Measurements from ENCODE around the gene UBL4A.
A peak's percentile ranks its signal among the peaks of the same experiment; 100 is the strongest.

Gene UBL4A

DNA sequence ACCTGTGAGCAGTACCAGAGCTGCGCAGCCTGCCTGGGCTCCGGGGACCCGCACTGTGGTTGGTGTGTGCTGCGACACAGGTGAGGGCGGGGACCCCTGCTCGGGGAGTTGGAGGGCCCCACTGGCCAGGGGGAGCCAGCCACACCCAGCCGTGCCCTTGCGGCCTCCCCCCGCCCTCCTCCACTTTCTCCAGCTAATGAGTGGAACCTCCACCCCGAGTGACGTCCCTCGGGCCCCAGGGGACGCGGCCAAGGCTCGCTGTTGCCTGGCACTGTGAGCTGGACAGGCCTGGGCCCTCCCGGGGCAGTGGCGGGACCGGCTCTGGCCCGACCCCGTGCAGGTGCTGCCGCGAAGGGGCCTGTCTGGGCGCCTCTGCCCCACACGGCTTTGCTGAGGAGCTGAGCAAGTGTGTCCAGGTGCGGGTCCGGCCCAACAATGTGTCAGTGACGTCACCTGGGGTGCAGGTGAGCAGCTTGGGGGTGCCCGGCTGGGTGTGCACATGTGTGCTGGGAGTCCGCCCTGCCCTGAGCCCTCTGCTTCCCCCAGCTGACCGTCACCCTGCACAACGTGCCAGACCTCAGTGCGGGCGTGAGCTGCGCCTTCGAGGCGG, 22.7 kb downstream of the UBL4A start:
- no peak for DNase-seq (ENCODE audit: low read depth in 2 of 2)

DNA sequence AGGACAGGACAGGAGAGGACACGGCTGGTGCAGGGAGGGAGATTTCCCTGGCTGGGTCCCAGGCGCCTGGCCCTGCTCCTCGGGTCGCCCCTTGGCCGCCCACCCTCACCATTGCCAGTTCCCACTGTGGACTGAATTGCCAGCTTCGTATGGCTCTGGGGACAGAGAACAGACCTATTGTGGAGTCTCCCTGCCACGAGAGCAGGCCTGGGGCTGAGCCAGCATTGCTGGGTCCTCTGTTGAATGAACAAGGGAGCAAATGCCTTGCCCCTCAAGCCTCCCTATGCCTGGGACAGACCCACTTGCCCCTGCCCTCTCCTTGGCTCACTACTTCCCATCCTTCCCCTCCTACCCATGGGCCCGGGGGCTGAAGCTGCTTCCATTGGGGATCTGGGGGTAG, 24.0 kb downstream of the UBL4A start:
- no peak for DNase-seq (ENCODE audit: low read depth in 2 of 2)

DNA sequence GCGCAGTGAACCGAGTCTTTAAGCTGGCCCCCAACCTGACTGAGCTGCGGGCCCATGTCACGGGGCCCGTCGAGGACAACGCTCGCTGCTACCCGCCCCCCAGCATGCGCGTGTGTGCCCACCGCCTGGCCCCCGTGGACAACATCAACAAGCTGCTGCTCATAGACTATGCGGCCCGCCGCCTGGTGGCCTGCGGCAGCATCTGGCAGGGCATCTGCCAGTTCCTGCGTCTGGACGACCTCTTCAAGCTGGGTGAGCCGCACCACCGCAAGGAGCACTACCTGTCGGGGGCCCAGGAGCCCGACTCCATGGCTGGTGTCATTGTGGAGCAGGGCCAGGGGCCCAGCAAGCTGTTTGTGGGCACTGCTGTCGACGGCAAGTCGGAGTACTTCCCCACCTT, 26.1 kb downstream of the UBL4A start:
- DNase-seq (ENCODE audit: low read depth in 2 of 2) = no peak

DNA sequence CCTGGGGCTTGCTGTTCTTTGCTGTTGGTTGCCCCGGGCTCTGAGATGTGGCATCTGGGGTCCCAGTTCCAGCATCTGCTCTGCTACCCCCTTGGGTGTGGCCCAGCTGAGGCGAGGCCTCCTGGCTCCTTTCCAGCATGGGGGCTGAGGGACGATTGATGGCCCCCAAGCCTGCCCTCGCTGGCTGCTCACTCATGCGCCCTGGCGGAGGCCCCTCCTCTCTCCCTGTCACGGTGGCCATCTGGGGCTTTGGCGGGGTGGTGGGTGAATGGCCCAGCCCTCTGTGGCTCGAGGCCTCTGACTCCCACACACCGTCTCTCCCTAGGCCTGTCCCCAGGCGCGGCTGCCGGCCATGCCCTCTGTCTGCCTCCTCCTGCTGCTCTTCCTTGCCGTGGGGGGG, 26.6 kb downstream of the UBL4A start:
- DNase-seq (ENCODE audit: low read depth in 2 of 2) = no peak

DNA sequence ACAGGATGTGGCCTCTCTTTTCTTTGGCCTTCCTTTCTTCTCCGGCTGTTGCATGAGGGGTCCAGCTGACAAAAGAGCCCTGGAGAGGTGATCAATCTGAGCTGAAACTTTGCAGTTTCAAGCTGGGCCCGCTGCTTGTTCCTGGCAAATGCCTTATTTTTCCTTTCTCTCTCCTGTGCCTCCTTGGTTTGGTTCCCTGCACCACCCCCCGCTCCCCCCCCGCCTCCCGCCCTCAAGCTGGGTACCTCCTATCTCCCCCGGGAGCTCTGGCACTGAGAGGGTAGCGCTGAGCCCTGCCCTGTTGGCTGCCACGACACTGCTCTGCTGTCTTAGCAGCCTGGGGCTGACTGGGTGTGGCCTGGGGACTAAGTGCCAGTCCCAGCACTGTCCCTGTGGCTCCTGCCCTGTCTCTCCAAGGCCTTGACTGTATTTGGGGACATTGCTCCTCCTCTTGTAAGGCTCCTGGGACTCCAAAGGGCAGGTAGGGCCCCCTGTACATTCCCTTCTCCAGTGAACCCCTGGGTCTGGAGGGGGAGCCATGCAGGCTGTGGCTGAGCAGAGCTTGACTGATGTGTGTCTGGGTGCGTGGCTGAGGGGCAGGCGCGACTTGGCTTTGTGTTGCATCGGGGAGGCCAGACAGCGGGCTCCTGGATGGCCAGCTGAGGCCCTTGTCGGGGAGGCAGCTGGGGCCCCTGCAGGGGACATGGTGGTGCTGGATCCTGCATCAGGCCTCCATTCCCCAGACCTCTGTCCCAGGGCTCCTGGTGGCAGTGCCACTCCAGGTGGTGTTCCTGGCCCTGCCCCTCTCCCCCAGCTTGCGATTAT, 27.2 kb downstream of the UBL4A start:
- no peak for DNase-seq (ENCODE audit: low read depth in 2 of 2)

DNA sequence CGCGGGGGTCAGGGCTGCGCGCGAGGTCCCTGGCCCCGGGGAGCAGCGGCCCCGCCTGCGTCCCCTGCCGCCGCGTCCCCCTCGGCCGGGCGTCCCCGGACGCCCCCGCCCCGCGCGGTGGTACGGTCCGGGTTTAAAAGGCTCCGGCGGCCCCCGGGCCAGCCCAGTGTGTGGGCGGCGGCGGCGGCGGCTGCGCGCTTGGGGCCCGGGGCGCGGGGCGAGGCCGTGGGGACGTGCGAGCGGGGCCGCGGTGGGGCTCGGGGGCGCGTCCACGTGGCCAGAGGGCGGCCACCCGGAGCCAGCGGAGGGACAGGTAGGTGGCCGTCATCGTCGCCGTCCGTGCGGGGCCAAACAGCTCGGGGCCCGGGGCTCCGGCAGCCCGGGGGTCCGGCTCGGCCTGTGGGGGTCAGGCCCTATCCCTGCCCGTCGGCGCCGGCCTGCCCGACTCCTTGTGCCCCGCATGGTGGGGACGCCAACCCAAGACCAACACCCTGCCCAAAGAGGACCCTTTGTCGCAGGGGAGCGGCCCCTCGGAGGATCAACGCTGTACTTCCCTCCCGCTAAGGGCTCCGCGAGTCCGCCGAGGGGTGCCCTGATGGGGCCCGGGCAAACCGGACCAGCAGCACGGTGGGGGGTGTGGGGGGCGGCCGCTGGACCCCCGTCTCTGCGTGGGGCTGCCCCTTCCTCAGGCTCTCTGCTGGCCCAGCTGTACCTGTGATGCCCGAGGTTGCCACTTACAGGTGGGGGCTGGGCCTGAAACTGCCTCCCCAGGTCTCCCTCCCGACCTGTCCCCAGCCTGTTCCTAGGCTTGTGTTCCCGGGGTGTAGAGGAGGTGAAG, 28.1 kb downstream of the UBL4A start, which contains the start of gene PLXNA3:
PLXNA3 (plus strand) TSS at position 166 of the 838 bp plus-strand sequence. CDS start 1,903 bp downstream, outside the sequence.
- peak; percentile 35 to 46 for DNase-seq (ENCODE audit: low read depth in 2 of 2)

DNA sequence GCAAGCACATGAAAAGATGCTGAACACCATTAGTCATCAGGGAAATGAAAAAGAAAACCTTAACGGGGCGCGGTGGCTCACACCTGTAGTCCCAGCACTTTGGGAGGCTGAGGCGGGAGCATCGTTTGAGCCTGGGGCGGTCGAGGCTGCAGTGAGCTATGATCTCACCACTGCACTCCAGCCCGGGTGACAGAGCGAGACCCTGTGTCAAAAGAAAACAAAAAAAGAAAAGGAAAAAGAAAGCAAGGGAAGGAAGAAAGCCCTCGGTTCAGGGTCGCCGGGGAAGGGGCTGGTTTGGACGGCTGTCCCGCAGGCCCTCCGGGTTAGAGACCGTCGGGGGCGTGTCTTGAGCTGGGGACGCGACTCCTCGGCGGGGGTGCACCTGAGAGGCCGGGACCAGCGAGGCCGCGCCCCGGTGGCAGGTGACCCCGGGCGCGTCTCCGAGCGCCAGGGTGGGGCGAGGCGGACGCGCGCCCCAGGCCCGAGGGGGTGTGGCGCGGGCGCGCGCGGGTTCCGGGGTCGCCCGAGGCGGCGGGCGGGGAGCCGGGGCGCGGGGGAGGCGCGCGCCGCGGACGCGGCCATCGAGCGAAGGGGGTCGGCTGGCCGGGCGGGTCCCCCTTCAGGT, 28.8 kb downstream of the UBL4A start:
- DNase-seq (ENCODE audit: low read depth in 2 of 2) = no peak

DNA sequence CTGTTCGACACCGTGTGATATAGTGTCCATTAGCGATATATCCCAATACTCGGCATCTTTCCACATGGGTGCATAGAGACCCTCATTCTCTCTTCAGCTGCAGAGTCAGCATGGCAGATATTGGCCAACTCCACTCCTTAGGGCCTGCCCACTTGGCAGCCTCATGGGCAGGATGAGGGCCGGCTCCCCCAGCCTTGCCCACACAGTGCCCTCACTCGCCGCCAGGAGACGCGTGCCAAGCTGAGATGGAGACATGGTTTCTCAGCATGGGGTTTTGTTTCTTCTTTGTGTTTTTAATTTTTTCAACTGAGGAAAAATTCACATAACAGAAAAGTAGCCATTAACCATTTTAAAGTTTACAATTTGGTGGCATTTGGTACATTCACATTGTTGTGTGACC, 33.6 kb downstream of the UBL4A start:
- no peak for DNase-seq (ENCODE audit: low read depth in 2 of 2)

DNA sequence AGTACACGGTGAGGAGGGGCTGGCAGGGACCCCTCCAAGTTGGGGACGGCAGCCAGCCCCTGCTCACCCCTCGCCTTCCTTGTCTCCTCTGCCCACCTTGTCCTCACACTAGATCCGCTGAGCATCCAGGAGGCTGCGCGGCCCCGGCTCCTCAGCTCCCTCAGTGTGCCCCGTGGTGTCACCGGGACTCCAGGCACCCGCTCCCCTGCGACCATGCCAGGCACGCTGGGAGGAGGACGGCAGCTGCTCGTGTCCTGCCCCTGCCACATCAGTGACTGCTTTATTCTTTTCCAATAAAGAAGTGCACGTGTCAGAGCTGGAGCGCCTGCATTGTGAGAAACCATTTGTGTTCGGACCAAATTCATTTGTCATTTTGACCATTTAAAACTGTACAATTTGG, 36.1 kb downstream of the UBL4A start:
- no peak for DNase-seq (ENCODE audit: low read depth in 2 of 2)

DNA sequence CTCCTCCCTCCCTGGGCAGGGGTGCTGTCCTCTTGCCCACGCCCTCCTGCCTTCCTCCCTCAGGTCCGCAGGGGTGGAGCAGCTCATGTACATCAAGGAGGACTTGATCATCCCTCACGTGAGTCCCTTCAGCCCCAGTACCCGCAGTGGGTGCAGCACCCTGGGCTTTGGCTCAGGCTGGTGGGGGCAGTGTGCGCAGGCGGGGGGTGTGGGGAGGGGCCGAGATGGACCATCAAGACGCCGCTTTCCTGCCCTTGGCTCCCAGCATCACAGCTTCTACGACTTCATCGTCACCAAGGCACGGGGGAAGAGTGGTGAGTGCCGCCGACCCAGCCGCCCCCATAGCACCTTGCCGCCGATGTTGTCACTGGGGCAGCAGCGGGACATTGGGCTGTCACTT, 36.8 kb downstream of the UBL4A start:
- DNase-seq (ENCODE audit: low read depth in 2 of 2) = no peak

DNA sequence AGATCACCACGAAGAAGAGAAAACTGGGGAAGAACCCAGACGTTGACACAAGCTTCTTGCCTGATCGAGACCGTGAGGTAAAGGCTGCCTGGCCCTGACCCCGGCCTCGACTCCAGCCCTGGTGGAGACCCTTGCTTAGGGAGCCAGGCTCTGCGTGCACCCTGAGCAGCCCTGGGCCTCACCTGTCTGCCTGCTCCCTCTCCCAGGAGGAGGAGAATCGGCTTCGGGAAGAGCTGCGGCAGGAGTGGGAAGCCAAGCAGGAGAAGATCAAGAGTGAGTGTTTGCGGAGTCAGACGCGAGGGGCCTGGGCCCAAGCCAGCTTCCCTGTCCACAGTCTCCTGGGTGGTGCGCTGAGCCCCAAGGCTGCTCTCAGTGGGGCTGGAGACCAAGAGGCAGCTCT, 37.9 kb downstream of the UBL4A start:
- no peak for DNase-seq (ENCODE audit: low read depth in 2 of 2)

DNA sequence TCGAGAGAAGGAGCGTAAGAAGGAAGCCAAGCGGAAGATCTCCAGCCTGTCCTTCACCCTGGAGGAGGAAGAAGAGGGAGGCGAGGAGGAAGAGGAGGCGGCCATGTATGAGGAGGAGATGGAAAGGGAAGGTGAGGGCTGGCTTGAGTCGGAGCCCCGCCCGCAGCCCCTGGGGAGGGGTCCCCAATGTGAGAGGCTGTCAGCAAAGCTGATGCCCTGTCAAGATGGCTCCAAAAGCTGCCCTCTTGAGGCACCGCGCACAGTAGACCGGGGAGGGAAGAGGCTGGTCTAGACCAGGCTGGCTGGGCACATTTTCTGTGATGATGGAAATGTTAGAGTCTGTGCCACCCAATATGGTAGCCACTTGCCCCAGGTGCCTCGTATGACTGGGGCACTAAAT, 40.0 kb downstream of the UBL4A start:
- DNase-seq (ENCODE audit: low read depth in 2 of 2) = no peak

DNA sequence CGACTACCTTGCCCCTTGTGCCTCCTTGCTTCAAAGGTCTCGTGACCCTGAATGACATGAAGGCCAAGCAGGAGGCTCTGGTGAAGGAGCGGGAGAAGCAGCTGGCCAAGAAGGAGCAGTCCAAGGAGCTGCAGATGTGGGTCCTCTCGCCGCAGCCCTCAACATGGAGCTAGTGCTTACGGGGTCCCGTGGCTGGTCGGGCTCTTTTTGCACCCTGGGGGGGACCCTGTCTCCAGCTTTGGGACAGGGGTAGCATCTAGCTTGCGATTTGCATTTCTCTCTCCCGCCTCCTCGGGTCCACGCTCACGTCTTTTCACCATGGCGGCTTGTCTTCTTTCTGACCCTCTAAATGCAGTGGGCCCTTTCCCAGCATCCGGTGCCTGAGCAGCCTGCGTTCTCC, 40.6 kb downstream of the UBL4A start:
- no peak for DNase-seq (ENCODE audit: low read depth in 2 of 2)

DNA sequence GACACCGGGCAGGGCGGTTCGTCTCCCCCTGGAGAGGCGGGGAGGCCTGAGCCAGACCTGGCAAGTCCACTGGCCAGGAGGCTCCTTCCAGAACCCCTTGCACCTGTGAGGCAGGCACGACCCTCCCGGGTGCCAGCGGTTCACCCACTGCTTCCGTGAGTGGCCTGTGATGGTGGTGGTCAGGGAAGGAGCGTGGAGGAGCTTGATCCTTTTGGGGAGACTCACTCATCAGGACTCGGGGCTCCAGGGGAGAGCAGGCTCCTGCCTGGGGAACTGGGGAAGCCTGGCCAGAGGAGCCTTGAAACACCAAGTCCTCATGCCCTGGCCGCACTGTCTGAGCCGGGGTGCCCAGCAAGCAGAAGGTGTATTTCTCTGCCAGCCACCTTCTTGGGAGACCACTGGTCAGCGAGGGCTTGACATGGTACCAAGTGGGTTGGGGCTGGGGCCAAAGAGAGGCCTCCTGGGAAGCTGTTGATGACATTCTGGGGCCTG, 41.6 kb downstream of the UBL4A start:
- no peak for DNase-seq (ENCODE audit: low read depth in 2 of 2)

DNA sequence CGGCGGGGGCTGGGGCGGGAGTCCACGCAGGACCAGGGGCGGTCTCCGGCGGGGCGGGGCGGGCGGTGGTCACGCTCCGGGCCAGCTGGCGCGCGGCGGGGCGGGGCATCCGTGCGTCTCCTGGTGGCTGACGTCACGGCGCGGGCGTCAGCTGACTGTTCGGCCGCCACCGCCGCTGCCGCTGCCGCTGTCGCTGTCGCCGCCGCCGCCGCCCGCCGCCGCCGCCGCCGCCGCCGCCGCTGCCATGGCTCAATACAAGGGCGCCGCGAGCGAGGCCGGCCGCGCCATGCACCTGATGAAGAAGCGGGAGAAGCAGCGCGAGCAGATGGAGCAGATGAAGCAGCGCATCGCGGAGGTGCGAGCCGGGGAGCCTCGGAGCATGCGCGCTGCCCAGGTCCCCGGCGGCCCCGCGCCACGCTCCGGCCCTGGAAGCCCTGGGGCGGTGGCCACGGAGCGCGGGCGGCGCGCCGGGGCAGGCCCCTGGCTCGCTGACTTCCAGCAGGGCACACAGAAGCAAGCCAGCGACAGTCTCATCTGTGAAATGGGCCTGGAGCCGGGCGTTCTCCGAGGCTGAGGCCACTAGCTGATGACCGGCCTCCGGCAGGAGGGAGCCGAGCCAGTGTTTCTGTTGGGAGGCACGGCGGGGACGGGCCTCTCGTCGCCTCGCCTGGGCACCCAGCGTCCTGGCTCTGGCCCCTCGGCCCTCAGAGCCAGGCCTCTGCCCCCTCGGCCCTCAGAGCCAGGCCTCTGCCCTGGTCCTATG, 42.2 kb downstream of the UBL4A start, which contains the start of gene FAM50A:
FAM50A (plus strand) TSS at position 150 of the 763 bp plus-strand sequence; CDS start at position 245, 95 bp downstream.
- peak; percentile 52 to 60 for DNase-seq (ENCODE audit: low read depth in 2 of 2)

DNA sequence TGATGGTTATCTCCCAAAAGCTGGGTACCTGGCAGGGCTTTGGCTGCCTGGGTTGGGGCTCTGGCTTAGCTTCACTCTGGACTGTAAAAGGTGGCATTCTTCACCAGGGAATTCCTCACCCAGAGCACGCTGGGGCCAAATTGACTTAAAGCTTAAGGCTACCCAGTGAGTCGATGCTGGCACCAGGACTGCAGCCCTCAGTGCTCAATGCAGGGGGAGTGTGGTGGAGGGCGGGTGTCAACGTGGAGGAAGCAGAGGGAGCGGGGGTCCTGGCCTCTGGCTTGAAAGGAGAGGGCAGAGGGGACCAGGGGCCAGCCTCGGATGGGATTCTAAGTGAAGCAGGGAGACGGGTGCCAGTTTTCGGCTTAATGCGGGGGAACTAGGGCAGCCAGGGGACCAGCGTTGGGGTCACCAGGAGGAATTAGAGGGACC, 42.9 kb downstream of the UBL4A start:
- no peak for DNase-seq (ENCODE audit: low read depth in 2 of 2)

DNA sequence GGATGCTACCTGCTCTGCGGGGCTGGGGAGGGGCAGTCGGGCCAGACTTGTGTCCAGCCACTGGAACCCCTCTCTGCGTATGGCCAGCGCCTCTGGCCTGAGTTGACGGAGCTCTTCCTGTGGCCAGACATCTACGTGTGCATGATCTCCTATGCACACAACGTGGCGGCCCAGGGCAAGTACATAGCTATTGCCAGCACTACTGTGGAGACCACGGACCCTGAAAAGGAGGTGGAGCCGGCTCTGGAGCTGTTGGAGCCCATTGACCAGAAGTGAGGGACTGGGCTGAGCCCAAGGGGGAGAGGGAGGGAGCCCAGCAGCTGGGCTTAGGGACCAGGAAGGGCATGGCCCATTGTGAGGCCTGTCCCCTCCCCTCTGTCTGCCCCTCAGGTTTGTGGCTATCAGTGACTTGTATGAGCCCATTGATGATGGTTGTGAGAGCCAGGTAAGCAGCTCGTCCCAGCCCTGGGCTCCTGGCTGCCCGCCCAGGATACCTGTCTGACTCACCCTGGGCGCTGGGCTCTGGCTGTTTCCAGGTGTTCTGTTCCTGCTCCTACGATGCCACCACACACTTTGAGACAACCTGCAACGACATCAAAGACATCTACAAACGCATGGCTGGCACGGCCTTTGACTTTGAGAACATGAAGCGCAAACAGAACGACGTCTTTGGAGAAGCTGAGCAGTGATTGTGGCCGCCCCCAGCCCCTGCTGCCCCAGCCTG, 44.3 kb downstream of the UBL4A start:
- no peak for DNase-seq (ENCODE audit: low read depth in 2 of 2)

DNA sequence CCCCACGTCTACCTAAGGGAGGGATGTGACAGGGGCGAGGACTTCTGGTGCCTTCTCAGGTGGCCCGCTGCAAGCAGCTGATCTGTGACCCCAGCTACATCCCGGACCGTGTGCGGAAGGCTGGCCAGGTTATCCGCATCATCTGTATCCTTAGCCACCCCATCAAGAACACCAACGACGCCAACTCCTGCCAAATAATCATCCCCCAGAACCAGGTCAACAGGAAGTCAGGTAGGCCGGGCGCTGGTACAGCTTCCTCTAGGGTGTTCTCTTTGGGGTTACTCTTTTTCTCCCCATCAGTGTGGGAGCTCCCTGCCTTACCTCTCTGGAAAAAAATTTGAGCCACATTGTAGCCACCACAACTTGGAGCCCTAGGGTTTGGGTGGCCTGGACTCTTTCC, 44.9 kb downstream of the UBL4A start:
- no peak for DNase-seq (ENCODE audit: low read depth in 2 of 2)

DNA sequence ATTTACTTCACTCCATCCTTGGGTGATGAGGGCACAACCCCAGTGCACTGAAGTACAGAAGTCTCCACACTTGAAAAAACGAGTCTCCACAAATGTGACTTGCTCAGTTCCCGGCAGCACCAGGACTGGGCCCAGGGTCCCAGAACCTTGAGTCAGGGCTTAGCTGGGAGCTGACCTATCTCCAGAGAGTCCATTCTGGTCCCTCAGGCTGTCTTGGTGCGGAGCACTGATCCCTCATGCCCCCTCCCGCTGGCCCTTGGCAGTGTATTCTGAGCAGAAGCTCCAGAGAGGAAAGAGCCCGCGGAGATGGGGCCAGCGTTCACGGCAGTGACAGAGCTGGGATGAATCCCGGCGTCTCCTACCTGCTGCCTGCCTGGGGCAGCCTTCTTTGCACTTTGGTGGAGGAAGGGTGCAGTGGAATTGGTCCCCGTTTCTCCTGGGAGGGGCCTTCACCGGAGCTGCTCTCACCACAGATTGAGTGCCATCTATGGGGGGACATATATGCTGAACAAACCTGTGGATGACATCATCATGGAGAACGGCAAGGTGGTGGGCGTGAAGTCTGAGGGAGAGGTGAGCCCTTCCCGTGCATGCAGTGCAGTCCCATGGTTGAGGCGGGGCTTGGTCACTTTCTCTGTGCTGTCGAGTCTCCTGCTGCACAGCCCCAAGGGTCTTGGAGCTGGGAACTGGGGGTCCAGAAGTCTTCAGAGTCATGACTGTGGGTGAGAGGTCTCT, 45.6 kb downstream of the UBL4A start:
- DNase-seq (ENCODE audit: low read depth in 2 of 2) = no peak

DNA sequence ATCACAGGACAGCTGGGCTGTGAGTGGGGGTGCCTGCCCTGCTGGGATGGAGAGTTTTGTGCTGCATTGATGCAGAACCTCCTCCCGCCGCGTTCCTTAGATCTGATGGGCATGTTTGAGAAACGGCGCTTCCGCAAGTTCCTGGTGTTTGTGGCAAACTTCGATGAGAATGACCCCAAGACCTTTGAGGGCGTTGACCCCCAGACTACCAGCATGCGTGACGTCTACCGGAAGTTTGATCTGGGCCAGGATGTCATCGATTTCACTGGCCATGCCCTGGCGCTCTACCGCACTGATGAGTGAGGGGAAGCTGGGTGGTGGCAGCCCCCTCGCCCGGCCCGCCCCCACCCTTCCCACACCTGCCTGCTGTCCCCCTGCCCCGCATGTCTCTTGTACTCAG, 46.6 kb downstream of the UBL4A start:
- DNase-seq (ENCODE audit: low read depth in 2 of 2) = no peak
